HTR-8/SVneo (cell line): ENCODE measurements around the gene CYP2S1.
"Not testable (repeated sequence)": the region's sequence is repeated elsewhere in the genome, so short reads cannot be mapped to it uniquely, and the experiment has no call there.

Source experiments
- DNase-seq: peaks from one replicate; pipeline ENCODE4 v3.0.0; 2011; ENCODE audit warnings: low spot score, mixed read lengths; ENCODE audit not compliant: insufficient read length
- FAIRE-seq: peaks from 2 replicates; lab custom pipeline; 2011; peaks lifted over from hg19 to GRCh38; lab: Jason Lieb, UNC

CYP2S1 gene, protein sequence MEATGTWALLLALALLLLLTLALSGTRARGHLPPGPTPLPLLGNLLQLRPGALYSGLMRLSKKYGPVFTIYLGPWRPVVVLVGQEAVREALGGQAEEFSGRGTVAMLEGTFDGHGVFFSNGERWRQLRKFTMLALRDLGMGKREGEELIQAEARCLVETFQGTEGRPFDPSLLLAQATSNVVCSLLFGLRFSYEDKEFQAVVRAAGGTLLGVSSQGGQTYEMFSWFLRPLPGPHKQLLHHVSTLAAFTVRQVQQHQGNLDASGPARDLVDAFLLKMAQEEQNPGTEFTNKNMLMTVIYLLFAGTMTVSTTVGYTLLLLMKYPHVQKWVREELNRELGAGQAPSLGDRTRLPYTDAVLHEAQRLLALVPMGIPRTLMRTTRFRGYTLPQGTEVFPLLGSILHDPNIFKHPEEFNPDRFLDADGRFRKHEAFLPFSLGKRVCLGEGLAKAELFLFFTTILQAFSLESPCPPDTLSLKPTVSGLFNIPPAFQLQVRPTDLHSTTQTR

DNA sequence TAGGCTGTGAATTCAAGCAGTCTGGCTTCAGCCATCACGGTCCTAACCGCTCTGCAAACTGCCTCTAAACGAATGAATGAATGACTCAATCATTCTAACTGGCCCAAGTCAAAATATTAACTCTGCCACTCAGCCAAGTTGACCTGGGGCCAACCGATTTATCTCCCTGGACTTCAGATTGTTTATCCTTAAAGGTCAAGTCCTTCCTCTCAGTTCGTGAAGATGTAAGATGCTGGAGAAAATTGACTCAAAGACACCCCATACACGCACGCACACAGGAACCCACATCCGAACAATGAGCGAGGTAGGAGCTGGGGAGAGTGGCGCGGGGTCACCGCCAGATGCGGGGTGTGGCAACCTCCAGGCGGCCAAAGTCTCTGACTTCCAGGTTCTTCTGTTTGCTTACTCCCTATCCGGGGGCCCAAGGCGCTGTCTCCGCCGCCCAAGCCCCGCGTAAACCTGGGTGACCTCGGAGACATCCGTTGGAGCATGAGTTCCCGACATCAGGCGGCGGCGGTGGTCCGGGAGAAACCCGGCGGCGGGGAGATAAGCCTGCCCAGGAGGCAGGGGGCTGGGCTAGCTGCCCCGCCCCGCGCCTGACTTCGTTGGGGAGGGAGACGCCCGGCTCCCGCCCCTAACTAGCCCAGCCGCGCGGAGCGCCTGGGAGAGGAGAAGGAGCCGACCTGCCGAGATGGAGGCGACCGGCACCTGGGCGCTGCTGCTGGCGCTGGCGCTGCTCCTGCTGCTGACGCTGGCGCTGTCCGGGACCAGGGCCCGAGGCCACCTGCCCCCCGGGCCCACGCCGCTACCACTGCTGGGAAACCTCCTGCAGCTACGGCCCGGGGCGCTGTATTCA lies at the start of gene CYP2S1:
Gene CYP2S1 (plus strand): TSS at position 646 of the 856 bp plus-strand sequence. CDS start 46 bp downstream, at position 692.
- no peak for FAIRE-seq
- peak; percentile 59 for DNase-seq

DNA sequence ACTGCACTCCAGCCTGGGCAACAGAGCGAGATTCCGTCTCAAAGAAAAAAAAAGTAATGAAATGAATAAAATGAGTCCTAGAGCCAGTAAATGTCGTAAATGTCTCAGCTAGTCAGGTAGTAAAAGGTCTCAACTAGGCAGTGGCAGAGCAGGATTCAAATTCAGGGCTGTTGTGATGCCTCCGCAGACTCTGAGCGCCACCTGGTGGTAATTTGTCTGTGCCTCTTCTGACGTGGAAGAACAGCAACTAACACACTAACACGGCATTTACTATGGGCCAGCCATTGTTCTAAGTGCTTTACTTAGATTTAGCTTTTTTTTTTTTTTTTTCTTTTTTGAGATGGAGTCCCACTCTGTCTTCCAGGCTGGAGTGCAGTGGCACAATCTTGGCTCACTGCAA lies 48.6 kb upstream of the CYP2S1 start:
- FAIRE-seq (no peak), DNase-seq (peak; percentile 71)

DNA sequence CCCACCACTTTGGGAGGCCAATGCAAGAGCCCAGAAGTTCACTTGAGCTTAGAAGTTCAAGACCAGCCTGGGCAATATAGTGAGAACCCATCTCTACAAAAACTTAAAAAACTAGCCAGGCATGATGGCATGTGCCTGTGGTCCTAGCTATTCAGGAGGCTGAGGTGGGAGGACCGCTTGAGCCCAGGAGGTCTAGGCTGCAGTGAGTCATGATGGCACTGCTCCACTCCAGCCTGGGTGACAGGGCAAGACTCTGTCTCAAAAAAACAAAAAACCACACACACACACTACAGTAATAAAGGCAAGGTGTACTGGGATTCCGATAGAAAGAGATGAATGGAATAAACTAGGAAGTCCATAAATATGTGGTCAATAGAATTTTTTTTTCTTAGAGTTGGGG lies 43.2 kb upstream of the CYP2S1 start:
- FAIRE-seq (no peak), DNase-seq (no peak)

DNA sequence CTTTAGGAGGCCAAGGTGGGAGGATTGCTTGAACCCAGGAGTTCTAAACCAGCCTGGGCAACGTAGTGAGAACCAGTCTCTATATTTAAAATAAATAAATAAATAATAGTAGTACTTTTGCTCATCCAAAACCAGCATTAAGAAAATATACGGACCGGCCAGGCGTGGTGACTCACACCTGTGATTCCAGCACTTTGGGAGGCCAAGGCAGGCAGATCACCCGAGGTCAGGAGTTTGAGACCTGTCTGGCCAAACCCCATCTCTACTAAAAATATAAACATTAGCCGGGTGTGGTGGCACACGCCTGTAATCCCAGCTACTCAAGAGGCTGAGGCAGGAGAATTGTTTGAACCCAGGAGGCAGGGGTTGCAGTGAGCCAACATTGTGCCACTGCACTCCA lies 42.0 kb upstream of the CYP2S1 start:
- not testable (repeated sequence) for DNase-seq, FAIRE-seq

DNA sequence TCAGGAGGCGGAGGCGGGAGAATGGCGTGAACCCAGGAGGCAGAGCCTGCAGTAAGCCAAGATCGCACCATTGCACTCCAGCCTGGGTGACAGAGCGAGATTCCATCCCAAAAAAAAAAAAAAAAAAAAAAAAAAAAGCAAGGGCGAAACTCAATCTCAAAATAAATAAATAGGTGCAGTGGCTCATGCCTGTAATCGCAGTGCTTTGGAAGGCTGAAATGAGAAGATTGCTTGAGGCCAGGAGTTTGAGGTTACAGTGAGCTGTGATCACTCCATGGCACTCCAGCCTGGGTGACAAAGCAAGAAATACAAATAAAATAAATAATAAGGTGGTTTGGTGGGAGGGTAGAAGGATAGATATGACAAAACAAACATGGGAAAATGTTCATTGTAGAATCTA lies 39.0 kb upstream of the CYP2S1 start:
- FAIRE-seq (no peak), DNase-seq (no peak)

DNA sequence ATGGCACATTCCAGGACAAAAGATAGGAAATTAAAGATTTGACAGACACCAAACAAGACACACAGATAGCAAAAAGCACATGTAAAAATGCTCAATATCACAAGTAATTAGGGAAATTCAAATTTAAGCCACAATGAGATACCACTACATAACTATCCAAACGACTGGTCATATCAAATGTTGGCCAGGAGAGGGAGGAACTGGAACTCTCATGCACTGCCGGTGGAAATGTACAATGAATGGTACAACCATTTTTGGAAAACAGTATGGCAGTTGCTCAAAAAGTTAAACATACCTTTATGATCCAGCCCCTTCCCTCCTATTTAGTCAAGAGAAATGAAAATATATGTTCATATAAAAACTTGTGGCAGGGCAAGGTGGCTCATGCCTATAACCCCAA lies 36.8 kb upstream of the CYP2S1 start:
- DNase-seq, result no peak
- no peak for FAIRE-seq

DNA sequence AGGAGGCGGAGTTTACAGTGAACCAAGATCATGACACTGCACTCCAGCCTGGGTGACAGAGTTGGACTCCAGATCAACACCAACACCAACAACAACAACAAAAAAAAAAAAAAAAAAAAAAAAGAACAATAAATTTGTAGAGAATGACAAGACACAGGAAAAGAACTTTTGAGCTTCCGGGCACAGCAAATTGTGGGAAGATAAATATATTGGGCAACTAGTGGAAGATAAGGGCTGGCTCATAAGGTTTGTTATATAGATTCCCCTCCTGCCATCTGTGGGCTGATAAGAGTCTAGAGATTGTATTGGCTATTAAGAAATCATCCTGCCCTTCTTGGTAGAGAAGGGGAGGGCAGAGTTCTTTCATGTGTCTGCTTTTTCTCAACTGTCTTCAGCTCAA lies 33.1 kb upstream of the CYP2S1 start:
- FAIRE-seq, result no peak

DNA sequence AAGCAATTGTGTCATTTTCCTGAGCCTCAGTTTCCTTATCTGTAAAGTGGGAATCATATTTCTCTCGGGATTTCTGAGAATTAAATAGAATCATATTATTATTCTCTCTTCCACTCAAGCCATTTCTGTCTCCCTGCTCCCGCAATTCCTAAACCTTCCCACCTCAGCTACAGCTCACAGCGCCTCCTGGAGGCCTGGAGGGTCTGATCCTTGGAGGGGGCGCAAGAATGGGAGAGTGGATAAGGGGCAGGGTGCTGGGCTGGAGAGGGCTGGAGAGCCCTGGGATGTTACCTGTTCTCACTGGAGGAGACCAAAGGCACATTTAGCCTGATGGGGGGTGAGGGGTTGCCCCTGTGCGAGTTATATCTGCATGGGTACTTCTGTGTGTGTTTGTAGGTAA lies 31.1 kb upstream of the CYP2S1 start:
- DNase-seq (no peak), FAIRE-seq (no peak)

More for the DNA sequence above, 33.1 kb upstream of the CYP2S1 start:
- DNase-seq, result no peak

DNA sequence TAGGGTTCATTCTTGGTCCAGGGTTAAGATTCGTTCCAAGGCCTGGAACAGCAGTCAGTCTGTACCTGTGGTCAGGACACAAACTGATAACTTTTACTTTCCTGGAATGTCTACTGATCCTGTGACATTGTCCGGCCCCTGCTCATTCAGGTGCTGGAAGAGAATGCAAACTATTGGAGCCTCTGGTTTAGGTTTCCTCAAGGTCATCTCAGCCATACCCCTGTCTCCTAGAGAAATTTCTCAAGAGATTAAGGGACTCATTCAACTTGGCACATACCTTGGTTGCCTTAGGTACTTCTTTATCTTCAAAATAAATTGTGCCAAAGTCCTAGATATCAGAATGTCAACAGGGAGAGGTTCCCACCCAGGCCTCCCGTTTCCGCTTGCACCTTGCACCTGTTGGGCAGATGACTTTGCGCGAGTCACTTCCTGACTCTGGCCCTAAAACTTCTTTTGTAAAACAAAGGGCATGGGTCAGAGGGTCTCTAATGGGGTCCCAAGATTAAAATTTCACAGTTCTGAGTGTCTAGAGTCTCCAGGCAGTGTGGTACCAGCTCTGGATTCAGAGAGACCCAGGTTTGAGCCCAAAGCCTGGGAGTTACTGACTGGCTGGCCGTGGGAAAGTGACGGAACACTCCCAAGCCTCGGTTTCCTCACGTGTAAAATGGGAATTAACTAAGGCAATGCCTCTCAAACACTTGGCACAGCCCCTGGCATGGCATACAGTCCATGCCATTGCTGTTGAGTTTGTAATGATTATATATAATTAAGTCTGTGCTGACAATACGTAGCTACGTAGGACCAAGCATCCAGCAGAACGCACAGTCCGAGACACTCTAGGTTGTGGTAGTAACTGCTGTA lies 25.8 kb upstream of the CYP2S1 start:
- FAIRE-seq, result no peak

DNA sequence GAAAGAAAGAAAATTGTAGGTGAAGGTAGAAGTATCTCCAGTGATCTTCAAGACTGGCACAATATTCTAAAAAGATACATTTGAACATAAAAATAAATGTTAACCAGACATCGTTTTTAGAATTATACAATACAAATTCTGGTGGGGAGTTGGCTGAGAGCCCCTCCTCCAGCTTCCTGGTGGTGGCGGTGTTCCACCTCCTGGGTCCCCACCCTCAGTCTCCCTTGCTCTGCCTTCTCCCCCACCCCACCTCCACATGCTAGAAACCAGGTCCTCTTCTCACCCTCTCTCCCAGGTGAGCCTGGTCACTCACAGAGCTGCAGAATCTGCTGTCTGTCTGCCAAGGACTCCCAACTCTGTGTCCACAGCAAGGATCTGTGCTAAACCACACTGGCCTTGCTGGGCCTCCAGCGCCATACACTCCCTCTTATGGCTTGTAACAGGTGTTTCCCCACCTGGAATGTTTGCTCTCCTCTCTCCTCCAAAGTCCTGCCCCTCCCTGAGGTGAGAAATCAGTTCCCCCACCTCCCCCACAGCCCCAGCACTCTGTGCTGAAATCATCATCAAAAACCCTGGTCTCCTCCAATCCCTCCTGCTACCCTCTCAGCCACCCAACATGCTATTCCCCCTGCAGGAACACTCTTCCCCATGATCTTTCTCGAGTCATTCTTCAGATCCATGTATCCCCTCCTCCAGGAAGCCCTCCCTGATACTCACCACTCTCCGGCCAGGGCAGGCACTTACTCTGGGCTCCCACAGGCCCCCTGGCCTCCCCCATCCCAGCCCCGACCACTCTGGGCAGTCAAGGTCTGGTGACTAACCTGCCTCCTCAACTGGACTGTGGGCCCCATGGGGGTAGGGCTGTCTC lies 20.5 kb upstream of the CYP2S1 start:
- FAIRE-seq, result no peak
- DNase-seq, result no peak

More for the DNA sequence above, 25.8 kb upstream of the CYP2S1 start:
- no peak for DNase-seq

DNA sequence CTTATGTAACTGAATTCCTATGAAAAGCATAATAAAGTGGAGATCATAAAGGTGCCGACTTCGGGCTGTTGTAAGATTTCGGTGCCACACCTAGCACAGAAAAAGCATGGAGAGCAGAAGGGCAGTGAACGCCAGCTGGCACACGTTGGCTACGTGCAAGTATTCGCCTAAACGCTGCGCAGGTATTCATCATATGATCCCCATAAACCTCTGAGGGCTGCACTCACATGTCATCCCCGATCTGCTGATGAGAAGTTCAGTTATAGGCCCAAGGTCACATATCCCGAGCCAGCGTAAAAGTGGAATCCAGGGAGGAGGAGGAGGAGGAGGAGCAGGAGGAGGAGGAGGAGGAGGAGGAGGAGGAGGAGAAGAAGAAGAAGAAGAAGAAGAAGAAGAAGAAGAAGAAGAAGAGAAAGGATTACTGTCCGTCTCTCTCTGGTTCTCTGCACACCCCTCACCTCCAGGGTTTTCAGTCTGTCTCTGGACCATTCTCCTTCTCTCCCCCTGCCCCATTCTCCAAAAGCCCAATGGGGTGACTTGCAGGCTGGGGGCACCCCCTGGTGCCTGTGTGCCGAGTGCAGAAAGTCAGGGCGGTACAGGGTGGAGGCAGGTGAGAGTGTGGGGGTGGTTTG lies 18.6 kb upstream of the CYP2S1 start:
- DNase-seq (no peak), FAIRE-seq (no peak)

DNA sequence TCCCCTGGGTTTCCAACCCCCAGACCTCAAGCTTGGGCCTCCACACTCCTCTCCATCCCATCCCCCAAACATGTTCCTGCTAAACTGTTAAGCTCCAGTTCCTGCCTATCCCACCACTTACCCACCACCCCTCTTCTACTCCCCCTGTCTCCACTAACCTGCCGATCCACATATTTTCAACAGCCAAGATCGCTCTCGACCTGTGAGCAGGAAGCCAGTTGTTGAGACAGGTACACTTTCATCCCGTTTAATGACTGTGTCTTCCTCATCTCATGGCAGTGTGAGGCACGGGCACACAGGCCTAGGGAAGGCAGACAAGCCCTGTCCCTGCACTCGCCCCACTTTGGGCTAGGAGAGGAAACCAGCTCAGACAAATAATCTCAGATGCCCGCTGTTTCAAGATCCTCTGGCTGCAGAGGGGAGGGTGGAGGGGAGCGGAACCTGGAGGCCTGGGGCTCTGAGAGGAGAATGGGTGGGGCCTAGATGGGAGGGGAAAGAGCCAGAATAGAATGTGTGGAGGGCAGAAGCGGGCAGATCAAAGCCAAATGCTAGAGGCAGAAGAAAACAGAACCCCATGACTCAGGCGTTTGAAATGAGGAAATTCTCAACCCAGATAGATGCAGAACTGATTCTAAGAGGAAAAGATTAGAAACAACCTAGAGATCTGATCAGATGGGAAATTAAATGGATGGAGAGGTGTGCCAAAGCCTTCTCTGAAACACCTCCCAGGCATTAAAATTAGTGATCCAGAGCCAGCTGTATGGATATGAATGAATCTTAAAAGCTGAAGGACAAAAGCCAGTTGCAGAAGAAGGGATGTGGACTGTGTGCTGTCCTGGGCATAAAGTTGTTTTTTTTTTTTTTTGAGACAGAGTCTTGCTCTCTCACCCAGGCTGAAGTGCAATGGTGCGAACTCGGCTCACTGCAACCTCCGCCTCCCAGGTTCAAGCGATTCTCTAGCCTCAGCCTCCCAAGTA lies 16.9 kb upstream of the CYP2S1 start:
- peak; percentile 86 for DNase-seq
- FAIRE-seq, result peak; percentile 33

DNA sequence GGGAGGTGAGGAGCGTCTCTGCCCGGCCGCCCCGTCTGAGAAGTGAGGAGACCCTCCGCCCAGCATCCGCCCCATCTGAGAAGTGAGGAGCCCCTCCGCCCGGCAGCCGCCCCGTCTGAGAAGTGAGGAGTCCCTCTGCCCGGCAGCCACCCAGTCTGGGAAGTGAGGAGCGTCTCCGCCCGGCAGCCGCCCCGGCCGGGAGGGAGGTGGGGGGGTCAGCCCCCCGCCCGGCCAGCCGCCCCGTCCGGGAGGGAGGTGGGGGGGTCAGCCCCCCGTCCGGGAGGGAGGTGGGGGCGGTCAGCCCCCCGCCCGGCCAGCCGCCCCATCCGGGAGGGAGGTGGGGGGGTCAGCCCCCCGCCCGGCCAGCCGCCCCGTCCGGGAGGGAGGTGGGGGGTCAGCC lies 12.8 kb upstream of the CYP2S1 start:
- not testable (repeated sequence) for FAIRE-seq, DNase-seq

DNA sequence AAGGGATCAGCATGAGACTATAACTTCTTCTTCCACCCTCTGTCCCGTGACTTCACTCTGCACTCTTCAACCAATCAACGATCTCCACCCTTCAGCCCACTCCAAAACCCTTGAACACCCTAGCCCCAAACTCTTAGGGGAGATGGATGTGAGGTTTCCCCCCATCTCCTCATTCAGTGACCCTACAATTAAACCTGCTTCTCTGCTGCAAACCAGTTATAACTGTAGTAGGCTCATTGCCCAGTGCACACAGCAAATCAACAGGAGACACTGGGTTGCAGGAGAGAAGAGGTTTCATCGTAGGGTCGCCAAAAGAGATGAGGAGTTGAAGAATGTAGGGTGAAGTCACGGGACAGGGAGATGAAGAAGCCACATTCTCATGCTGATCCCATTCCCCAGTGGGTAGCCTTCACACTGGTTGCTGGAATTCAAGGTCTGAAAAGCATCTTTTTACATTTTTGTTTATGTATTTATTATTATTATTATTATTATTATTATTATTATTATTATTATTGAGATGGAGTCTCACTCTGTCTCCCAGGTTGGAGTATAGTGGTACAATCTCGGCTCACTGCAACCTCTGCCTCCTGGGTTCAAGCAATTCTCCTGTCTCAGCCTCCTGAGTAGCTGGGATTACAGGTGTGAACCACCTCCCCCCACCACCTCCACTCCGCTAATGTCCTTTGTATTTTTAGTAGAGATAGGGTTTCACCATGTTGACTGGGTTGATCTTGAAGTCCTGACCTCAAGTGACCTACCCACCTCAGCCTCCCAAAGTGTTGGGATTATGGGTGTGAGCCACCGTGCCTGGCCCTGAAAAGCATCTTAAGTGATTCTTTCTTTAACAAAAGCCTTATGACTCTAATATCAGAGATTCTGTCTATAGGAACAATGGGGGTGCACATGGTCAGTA lies 5.8 kb upstream of the CYP2S1 start:
- no peak for DNase-seq
- no peak for FAIRE-seq

DNA sequence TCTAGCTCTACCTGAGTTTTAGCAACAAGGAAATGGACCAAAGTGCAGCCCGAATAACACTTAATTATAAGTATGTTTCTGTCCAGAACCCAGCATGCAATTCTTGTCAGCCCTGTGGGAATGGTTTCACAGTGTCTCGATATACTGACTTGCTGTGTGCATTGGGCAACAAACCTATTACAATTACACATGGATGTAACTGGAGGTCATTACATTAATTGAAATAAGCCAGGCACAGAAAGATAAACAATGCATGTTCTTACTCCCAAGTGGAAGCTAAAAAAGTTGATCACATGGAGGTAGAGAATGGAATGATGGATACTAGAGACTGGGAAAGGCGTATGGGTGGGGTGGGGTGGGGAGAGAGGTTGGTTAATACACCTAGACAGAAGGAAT lies 5.1 kb upstream of the CYP2S1 start:
- no peak for FAIRE-seq
- DNase-seq, result no peak

DNA sequence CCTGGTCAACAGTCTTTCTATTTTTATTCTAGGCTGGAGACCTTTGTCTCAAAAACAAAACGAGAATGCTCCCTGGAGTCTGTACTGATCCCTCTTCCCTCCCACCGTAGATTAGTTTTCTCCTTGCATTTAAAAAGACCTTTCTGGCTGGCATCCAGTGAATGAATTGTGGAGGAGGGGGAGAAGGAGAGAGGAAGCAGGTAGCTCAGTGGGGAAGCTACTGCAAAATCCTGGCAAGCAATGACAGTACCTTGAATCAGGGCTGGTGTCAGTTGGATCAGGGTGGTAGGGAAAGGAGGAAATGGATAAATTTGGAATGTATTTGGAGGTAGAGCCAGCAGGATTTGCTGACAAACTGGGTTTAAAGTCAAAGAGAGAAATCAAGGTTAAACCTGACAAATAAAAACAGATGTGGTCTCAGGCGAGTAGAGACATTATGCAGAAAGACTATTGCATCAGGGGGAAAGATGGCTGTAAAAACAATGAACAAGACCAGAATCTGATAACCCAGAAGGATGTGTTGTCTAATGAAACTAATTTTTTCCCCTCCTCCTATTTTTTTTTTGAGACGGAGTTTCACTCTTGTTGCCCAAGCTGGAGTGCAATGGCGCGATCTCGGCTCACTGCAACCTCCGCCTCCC lies 3.5 kb upstream of the CYP2S1 start:
- DNase-seq, result no peak

More for the DNA sequence above, 3.5 kb upstream of the CYP2S1 start:
- FAIRE-seq, result peak; percentile 4
